SU-DHL-6 (cell line): ENCODE results near the gene SUGCT.

Experiments
- H2AFZ ChIP-seq: fragments of 200-600 bp; sonication (generic); 2 replicates; pipeline ENCODE4 v1.6.1; 2014; ENCODE audit warnings: low read depth, mild to moderate bottlenecking, moderate library complexity, mixed read lengths, antibody characterized with exemption, low read length; ENCODE audit not compliant: severe bottlenecking
- H3F3A ChIP-seq: fragments of 200-600 bp; shearing (Covaris generic); 2 replicates; pipeline ENCODE4 v1.6.0; 2016; ENCODE audit warnings: antibody characterized with exemption, mild to moderate bottlenecking; ENCODE audit not compliant: insufficient read depth
- H3K27ac ChIP-seq: fragments of 200-600 bp; sonication (generic); 2 replicates; pipeline ENCODE4 v1.5.1; 2016; ENCODE audit warnings: low read depth, mild to moderate bottlenecking, low read length, moderate library complexity, mixed read lengths
- H3K27me3 ChIP-seq: fragments of 200-600 bp; sonication (generic), shearing (Covaris generic); 2 replicates; pipeline ENCODE4 v1.6.0; 2014; ENCODE audit warnings: mild to moderate bottlenecking, low read length
- H3K36me3 ChIP-seq: fragments of 200-600 bp; sonication (generic); 2 replicates; pipeline ENCODE4 v1.6.1; 2014; ENCODE audit warnings: mild to moderate bottlenecking, low read length, mixed read lengths
- H3K4me2 ChIP-seq: fragments of 300-600, 200-600 bp; shearing (Covaris generic), sonication (generic); 2 replicates; pipeline ENCODE4 v1.6.0; 2014; ENCODE audit warnings: low read length, low read depth, mild to moderate bottlenecking; ENCODE audit not compliant: poor library complexity, severe bottlenecking
- H3K4me3 ChIP-seq: fragments of 200-600 bp; sonication (generic); 2 replicates; pipeline ENCODE4 v1.5.1; 2014; ENCODE audit warnings: antibody characterized with exemption, low read length, mild to moderate bottlenecking, mixed read lengths; ENCODE audit not compliant: insufficient read depth, poor library complexity, severe bottlenecking
- H3K79me2 ChIP-seq: fragments of 200-600 bp; sonication (generic); 2 replicates; pipeline ENCODE4 v1.6.1; 2014; ENCODE audit warnings: mild to moderate bottlenecking, low read length, moderate library complexity; ENCODE audit not compliant: insufficient read depth
- H3K9ac ChIP-seq: fragments of 200-600 bp; sonication (generic); 2 replicates; pipeline ENCODE4 v1.7.0; 2014; ENCODE audit warnings: mild to moderate bottlenecking, low read length
- H3K9me2 ChIP-seq: fragments of 200-600 bp; sonication (generic); replicated peaks from 2 replicates; pipeline ENCODE4 v1.6.1; 2014; ENCODE audit warnings: low read length; ENCODE audit not compliant: insufficient read depth
- H3K9me3 ChIP-seq: fragments of 200-600 bp; sonication (generic); 2 replicates; pipeline ENCODE4 v1.6.1; 2014; ENCODE audit warnings: low read length, mixed read lengths; ENCODE audit not compliant: insufficient read depth
- H4K20me1 ChIP-seq: fragments of 200-600 bp; sonication (generic); 2 replicates; pipeline ENCODE4 v1.6.1; 2014; ENCODE audit warnings: low read depth, mild to moderate bottlenecking, antibody characterized with exemption, low read length, moderate library complexity, mixed read lengths
- CTCF ChIP-seq: fragments of 200-600 bp; sonication (generic); IDR thresholded peaks from one replicate; pipeline ENCODE4 v1.5.1; 2017; ENCODE audit warnings: antibody characterized with exemption, mild to moderate bottlenecking, low read length, moderate library complexity; ENCODE audit not compliant: insufficient read depth, poor library complexity, severe bottlenecking
- EZH2phosphoT487 ChIP-seq: fragments of 200-600 bp; sonication (generic), shearing (Covaris generic); conservative IDR thresholded peaks from 2 replicates; pipeline ENCODE4 v1.6.1; 2018; ENCODE audit warnings: mild to moderate bottlenecking, antibody characterized with exemption, low read length, moderate library complexity, mixed read lengths

Gene SUGCT

GRCh38 chr7:40531956-40532355 lies 397.2 kb downstream of the SUGCT start:
- Histone ChIP-seq H3F3A (no peaks in the 10 kb centered on the region), H3K9me2 (no peaks in the 10 kb centered on the region), H3K4me2 (no peak overlapping the region), H3K9ac (no peak overlapping the region), H3K79me2 (no peaks in the 10 kb centered on the region), H4K20me1 (no peaks in the 10 kb centered on the region), H2AFZ (no peak overlapping the region), H3K9me3 (no peaks in the 10 kb centered on the region), H3K4me3 (no peak overlapping the region), H3K36me3 (no peaks in the 10 kb centered on the region), H3K27ac (no peak overlapping the region), H3K27me3 (0 out of 2 replicates have a peak, but pooled peaks cover 3% of the 10 kb centered on the region)
- no peak for TF ChIP-seq CTCF
- no peak for TF ChIP-seq EZH2phosphoT487

- no peak overlapping the region for H3K27ac ChIP-seq
- no peaks in the 10 kb centered on the region for H3K9me3 ChIP-seq
- H2AFZ ChIP-seq = no peak overlapping the region
- H3K9me2 ChIP-seq = no peaks in the 10 kb centered on the region
- H3K4me2 ChIP-seq = no peak overlapping the region
- H3K9ac ChIP-seq = no peak overlapping the region
- no peaks in the 10 kb centered on the region for H3K36me3 ChIP-seq
- H4K20me1 ChIP-seq = no peaks in the 10 kb centered on the region
- H3K4me3 ChIP-seq = no peak overlapping the region
- H3K27me3 ChIP-seq = 0 out of 2 replicates have a peak, but pooled peaks cover under 1% of the 10 kb centered on the region
- TF ChIP-seq EZH2phosphoT487 (no peak), CTCF (no peak)
- H3K79me2 ChIP-seq = no peaks in the 10 kb centered on the region
- H3F3A ChIP-seq = no peaks in the 10 kb centered on the region
Observed at GRCh38 chr7:40535678-40536077, 400.9 kb downstream of the SUGCT start.

GRCh38 chr7:40536421-40536820 lies 401.6 kb downstream of the SUGCT start:
- Histone ChIP-seq H3K36me3 (no peaks in the 10 kb centered on the region), H4K20me1 (no peaks in the 10 kb centered on the region), H3K4me3 (no peak overlapping the region), H3K27me3 (no peaks in the 10 kb centered on the region), H3K27ac (no peak overlapping the region), H3K4me2 (no peak overlapping the region), H3K79me2 (no peaks in the 10 kb centered on the region), H3K9me3 (no peaks in the 10 kb centered on the region), H3K9ac (no peak overlapping the region), H3K9me2 (no peaks in the 10 kb centered on the region), H2AFZ (no peak overlapping the region), H3F3A (no peaks in the 10 kb centered on the region)
- no peak for TF ChIP-seq EZH2phosphoT487
- no peak for TF ChIP-seq CTCF

GRCh38 chr7:40538281-40538680 lies 403.5 kb downstream of the SUGCT start:
- H3K36me3 ChIP-seq = no peaks in the 10 kb centered on the region
- H3K9ac ChIP-seq = no peak overlapping the region
- no peaks in the 10 kb centered on the region for H3K27me3 ChIP-seq
- H3K9me2 ChIP-seq = no peaks in the 10 kb centered on the region
- no peak for TF ChIP-seq CTCF
- no peak for TF ChIP-seq EZH2phosphoT487
- no peaks in the 10 kb centered on the region for H3K79me2 ChIP-seq
- no peak overlapping the region for H3K4me2 ChIP-seq
- no peak overlapping the region for H3K27ac ChIP-seq
- H4K20me1 ChIP-seq = no peaks in the 10 kb centered on the region
- no peaks in the 10 kb centered on the region for H3K9me3 ChIP-seq
- no peaks in the 10 kb centered on the region for H3F3A ChIP-seq
- H2AFZ ChIP-seq = no peak overlapping the region
- H3K4me3 ChIP-seq = no peak overlapping the region
